Breast epithelium (tissue), 4 donors: Measurements from ENCODE around the gene ELMOD3. TPM values are rescaled to one million over a fixed set of nuclear protein-coding genes. Genes with fewer than 3 reads are reported as not detected.

Source experiments
- DNase-seq, 2 donors: peaks; one replicate each; pipeline ENCODE4 v3.0.0-alpha.2; 2019; ENCODE audit warnings: low spot score in 2 of 2
- H3K27ac ChIP-seq, 2 donors: fragments of 200-600 bp; sonication (generic) in 1 of 2; one replicate each; pipeline ENCODE4 v1.5.1; 2016 to 2019; ENCODE audit warnings: mild to moderate bottlenecking in 1 of 2
- H3K27me3 ChIP-seq, 2 donors: fragments of 200-600 bp; sonication (generic) in 1 of 2; one replicate each; pipeline versions ENCODE4 v1.5.1 to v1.6.0; 2017 to 2019; ENCODE audit warnings: control low read depth in 1 of 2, mild to moderate bottlenecking in 1 of 2
- H3K36me3 ChIP-seq: fragments of 200-600 bp; one replicate; pipeline ENCODE4 v1.5.1; 2019
- H3K4me1 ChIP-seq, 2 donors: fragments of 200-600 bp; sonication (generic); one replicate each; pipeline ENCODE4 v1.5.1; 2016 to 2019; ENCODE audit warnings: control low read depth in 1 of 2
- H3K4me3 ChIP-seq, 3 donors: fragments of 200-600 bp; sonication (generic); 1 replicate in 2 of 3; 2 replicates in 1 of 3; pipeline ENCODE4 v1.5.1; 2016 to 2019; ENCODE audit warnings: mild to moderate bottlenecking in 3 of 3, moderate library complexity in 2 of 3
- H3K9me3 ChIP-seq, 2 donors: fragments of 200-600 bp; sonication (generic) in 1 of 2; one replicate each; pipeline ENCODE4 v1.5.1; 2016 to 2019; ENCODE audit warnings: control low read depth in 1 of 2
- POLR2A ChIP-seq: fragments of 450-650 bp; IDR thresholded peaks from one replicate; pipeline ENCODE4 v1.6.1; 2016; ENCODE audit warnings: antibody characterized with exemption, mild to moderate bottlenecking, moderate library complexity
- POLR2AphosphoS5 ChIP-seq, 3 donors: sonication (generic); formaldehyde crosslinking; IDR thresholded peaks; one replicate each; pipeline ENCODE4 v1.6.1; 2017; ENCODE audit warnings: antibody characterized with exemption in 3 of 3
- intact Hi-C: fragments of 100-400 bp; cut with DNase I; formaldehyde crosslinking; loops from one replicate; pipeline ENCODE4 v1.15.1; 2023; ENCODE audit warnings: low total_unique reads
- total RNA-seq, 3 donors: library from RNA; depleted of rRNA; stranded (reverse); fragments of >200 nt; gene quantifications; one replicate each; pipeline ENCODE4 v1.1.0, GENCODE V29; 2016
- TF ChIP-seq, protein P1 (sequence below), 3 donors: fragments of 450-650 bp; IDR thresholded peaks; one replicate each; pipeline ENCODE4 v1.5.1; 2016 to 2017; ENCODE audit warnings: antibody characterized with exemption in 3 of 3, mild to moderate bottlenecking in 3 of 3, moderate library complexity in 3 of 3

ELMOD3 gene
- total RNA-seq, 3 donors from 2014 or later = 42.9 to 149 (median 47.0) TPM

DNA sequence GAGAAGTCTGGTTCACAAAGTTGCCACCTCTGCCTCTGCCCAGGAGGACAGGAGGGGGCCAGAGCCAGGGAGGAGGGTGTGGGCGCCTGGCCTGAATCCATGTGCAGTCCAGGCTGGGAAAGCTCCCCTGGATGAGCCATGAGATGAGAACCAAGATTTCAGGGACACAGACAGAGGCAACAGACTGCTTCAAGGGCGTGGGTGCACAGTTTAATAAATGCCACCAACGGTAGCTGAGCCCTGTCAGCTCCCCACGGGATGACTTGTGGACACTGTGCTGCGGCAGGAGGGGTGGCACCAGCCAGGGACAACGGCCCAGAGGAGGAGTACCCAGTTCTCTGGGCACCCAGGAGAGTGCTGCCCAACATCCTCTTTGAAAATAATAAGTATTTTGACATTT is 40.4 kb downstream of the ELMOD3 start:
- no peaks in the 10 kb centered on the region for H3K27me3 ChIP-seq
- peaks cover 4% of the 10 kb centered on the region for H3K36me3 ChIP-seq
- peak overlapping the region; percentile 86 to 88 for H3K27ac ChIP-seq
- intact Hi-C loops = no loop called here
- DNase-seq = peak in 1 of 2 donors; percentile 58
- H3K4me3 ChIP-seq = no peak overlapping the region
- no peaks in the 10 kb centered on the region for H3K9me3 ChIP-seq
- TF ChIP-seq POLR2AphosphoS5 (IDR thresholded peaks at IDR 0.05) (no peak), POLR2A (no peak)
- TF ChIP-seq, protein P1, sequence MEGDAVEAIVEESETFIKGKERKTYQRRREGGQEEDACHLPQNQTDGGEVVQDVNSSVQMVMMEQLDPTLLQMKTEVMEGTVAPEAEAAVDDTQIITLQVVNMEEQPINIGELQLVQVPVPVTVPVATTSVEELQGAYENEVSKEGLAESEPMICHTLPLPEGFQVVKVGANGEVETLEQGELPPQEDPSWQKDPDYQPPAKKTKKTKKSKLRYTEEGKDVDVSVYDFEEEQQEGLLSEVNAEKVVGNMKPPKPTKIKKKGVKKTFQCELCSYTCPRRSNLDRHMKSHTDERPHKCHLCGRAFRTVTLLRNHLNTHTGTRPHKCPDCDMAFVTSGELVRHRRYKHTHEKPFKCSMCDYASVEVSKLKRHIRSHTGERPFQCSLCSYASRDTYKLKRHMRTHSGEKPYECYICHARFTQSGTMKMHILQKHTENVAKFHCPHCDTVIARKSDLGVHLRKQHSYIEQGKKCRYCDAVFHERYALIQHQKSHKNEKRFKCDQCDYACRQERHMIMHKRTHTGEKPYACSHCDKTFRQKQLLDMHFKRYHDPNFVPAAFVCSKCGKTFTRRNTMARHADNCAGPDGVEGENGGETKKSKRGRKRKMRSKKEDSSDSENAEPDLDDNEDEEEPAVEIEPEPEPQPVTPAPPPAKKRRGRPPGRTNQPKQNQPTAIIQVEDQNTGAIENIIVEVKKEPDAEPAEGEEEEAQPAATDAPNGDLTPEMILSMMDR (IDR thresholded peaks at IDR 0.05) = no peak
- H3K4me1 ChIP-seq = peaks cover 0 to 16% of the 10 kb centered on the region in 2 donors

DNA sequence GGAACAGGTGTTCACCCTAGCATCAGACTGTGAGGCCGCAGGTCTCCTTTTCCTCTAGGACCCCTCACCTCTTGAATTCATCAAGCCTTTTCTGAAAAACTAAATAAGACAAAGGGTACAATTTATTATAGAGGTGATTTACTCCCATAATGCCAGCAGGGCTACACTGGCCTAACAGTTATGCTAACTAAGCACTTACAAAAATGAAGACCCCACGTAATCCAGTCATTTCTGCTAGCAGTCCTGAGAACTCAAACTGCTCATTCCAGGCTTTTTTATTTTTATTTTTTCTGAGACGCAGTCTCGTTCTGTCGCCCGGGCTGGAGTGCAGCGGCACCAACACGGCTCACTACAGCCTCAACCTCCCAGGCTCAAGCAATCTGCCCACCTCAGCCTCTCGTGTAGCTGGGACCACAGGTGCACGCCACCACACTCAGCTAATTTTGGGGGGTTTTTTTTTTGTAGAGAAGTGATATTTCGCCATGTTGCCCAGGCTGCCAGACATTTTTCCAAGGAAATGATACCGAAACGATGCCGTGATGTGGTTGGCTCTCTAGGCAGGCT is 41.4 kb downstream of the ELMOD3 start:
- Histone ChIP-seq H3K27me3 (no peaks in the 10 kb centered on the region), H3K4me1 (peaks cover 0 to 16% of the 10 kb centered on the region in 2 donors), H3K9me3 (no peaks in the 10 kb centered on the region), H3K27ac (peak overlapping the region; percentile 86 to 88), H3K36me3 (no peaks in the 10 kb centered on the region), H3K4me3 (peak overlapping the region in 2 of 3 donors; percentile 38 to 51)
- intact Hi-C loops = no loop called here
- TF ChIP-seq, protein P1 (IDR thresholded peaks at IDR 0.05) = no peak
- no peak for TF ChIP-seq POLR2AphosphoS5 (IDR thresholded peaks at IDR 0.05)
- no peak for TF ChIP-seq POLR2A
- DNase-seq = peak in 1 of 2 donors; percentile 30

- H3K4me3 ChIP-seq = peak overlapping the region in 2 of 3 donors; percentile 38 to 51
- H3K36me3 ChIP-seq = no peaks in the 10 kb centered on the region
- peaks cover 0 to 16% of the 10 kb centered on the region in 2 donors for H3K4me1 ChIP-seq
- intact Hi-C loops = no loop called here
- H3K9me3 ChIP-seq = no peaks in the 10 kb centered on the region
- TF ChIP-seq POLR2AphosphoS5 (IDR thresholded peaks at IDR 0.05) = no peak
- TF ChIP-seq, protein P1 (IDR thresholded peaks at IDR 0.05) = no peak
- no peak for TF ChIP-seq POLR2A
- peak overlapping the region; percentile 86 to 88 for H3K27ac ChIP-seq
- H3K27me3 ChIP-seq = no peaks in the 10 kb centered on the region
- peak in 1 of 2 donors; percentile 51 for DNase-seq
These were observed 42.2 kb downstream of the ELMOD3 start for GRCh38 chr2:85396531-85397470.

DNA sequence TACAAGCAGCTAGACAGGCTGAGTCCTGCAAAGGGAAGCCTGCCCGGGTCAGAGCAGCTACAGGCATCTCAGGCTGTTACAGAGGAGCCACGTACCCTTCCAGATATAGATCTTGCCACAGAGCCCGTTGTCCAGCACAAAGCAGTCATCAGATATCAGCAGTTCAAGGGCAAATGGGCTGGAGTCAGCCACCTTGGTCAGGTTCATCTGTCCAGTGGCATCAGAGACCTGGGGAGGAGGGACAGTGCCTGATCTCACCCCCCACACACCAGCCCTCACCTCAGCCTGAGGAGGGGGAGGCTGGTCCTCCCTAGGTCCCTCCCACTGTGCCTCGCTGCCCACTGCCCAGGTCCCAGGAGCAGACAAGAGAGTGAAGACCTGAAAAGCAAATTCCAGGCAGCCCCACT is 43.4 kb downstream of the ELMOD3 start:
- peak overlapping the region; percentile 86 to 88 for H3K27ac ChIP-seq
- H3K9me3 ChIP-seq = no peaks in the 10 kb centered on the region
- H3K36me3 ChIP-seq = no peaks in the 10 kb centered on the region
- no peak for TF ChIP-seq POLR2A
- TF ChIP-seq, protein P1 (IDR thresholded peaks at IDR 0.05) = no peak
- TF ChIP-seq POLR2AphosphoS5 (IDR thresholded peaks at IDR 0.05) = no peak
- intact Hi-C loops = no loop called here
- H3K27me3 ChIP-seq = no peaks in the 10 kb centered on the region
- no peak overlapping the region for H3K4me3 ChIP-seq
- peaks cover 0 to 16% of the 10 kb centered on the region in 2 donors for H3K4me1 ChIP-seq
- DNase-seq = peak in 1 of 2 donors; percentile 49
